ENCODE results near the gene ZG16B.

ZG16B gene

DNA sequence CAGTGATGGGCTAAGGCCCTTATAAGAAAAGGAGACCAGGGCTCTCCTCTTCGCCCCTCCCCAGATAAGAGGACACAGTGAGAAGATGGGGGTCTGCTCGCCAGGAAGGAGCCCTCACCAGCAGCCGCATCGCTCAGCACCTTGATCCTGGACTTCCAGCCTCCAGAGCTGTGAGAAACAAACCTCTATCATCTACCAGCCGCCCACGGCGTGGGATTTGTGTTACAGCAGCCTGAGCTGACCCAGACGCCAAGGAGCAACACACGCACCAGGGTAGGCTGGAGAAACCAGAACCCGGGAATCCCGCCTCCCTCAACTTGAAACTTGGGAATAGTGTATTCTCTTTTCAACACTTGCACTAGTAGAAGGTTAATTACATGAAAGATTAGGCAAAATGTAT lies 4.2 kb upstream of the ZG16B start:
- Histone ChIP-seq H3K36me3 (ENCODE audit: control insufficient read depth in 2 of 2, insufficient read depth in 2 of 2, low read length in 2 of 2) (no peaks in the 10 kb centered on the region), H3K4me3 (ENCODE audit: low read length in 2 of 2) (no peak overlapping the region), H3K27ac (ENCODE audit: low read length) (no peak overlapping the region), H3K9ac (ENCODE audit: low read length in 2 of 2) (no peak overlapping the region), H3K9me3 (ENCODE audit: control insufficient read depth in 2 of 2, low read length in 2 of 2) (no peaks in the 10 kb centered on the region), H3K4me1 (ENCODE audit: control insufficient read depth, insufficient read depth, low read length) (no peaks in the 10 kb centered on the region), H3K27me3 (ENCODE audit: control insufficient read depth in 1 of 2, insufficient read depth in 2 of 2, low read length in 2 of 2) (peaks cover 9 to 12% of the 10 kb centered on the region in 2 donors)

- no peaks in the 10 kb centered on the region for H3K4me1 ChIP-seq (ENCODE audit: control insufficient read depth, insufficient read depth, low read length)
- H3K27ac ChIP-seq (ENCODE audit: low read length): no peak overlapping the region
- no peaks in the 10 kb centered on the region for H3K9me3 ChIP-seq (ENCODE audit: control insufficient read depth in 2 of 2, low read length in 2 of 2)
- no peak overlapping the region for H3K4me3 ChIP-seq (ENCODE audit: low read length in 2 of 2)
- H3K36me3 ChIP-seq (ENCODE audit: control insufficient read depth in 2 of 2, insufficient read depth in 2 of 2, low read length in 2 of 2): no peaks in the 10 kb centered on the region
- H3K27me3 ChIP-seq (ENCODE audit: control insufficient read depth in 1 of 2, insufficient read depth in 2 of 2, low read length in 2 of 2): peaks cover 13 to 17% of the 10 kb centered on the region in 2 donors
- no peak overlapping the region for H3K9ac ChIP-seq (ENCODE audit: low read length in 2 of 2)
Measured at GRCh38 chr16:2826591-2827373, 3.3 kb upstream of the ZG16B start.

GRCh38 chr16:2827374-2827791 lies 2.7 kb upstream of the ZG16B start:
- Histone ChIP-seq H3K9me3 (ENCODE audit: control insufficient read depth in 2 of 2, low read length in 2 of 2) (no peaks in the 10 kb centered on the region), H3K36me3 (ENCODE audit: control insufficient read depth in 2 of 2, insufficient read depth in 2 of 2, low read length in 2 of 2) (no peaks in the 10 kb centered on the region), H3K4me3 (ENCODE audit: low read length in 2 of 2) (no peak overlapping the region), H3K9ac (ENCODE audit: low read length in 2 of 2) (no peak overlapping the region), H3K4me1 (ENCODE audit: control insufficient read depth, insufficient read depth, low read length) (no peaks in the 10 kb centered on the region), H3K27ac (ENCODE audit: low read length) (no peak overlapping the region), H3K27me3 (ENCODE audit: control insufficient read depth in 1 of 2, insufficient read depth in 2 of 2, low read length in 2 of 2) (peaks cover 16 to 17% of the 10 kb centered on the region in 2 donors)

DNA sequence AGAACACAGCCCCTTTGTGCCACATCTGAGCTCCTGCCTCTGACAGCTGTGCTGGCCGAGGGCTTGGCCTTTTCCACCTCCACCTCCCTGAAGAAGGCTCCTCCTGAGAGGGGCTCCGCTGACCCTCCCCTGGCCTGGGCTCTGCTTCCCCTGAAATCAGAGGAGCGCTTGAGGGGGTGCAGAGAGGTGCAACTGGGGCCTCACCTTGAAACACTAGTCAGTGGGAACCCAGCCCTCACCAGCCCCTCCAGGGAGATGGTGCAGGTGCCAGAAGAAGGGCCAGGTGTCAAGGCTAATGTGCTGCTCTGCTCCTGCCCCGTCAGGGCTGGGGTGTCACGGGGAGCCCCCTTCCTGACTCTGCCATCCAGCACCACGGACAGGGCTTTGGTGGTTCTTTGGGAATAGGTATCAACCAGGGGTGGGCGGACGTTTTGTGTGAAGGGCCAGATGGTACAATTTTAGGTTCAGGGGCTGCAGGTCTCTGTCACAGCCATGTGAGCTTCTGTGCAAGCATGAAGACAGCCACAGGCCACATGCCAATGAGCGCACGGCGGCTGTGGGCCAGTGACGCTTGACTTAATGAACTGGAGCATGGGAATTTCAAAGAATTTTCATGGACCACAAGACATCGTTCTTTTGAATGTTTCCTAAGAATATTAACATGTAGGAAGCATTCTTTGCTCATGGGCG lies 2.1 kb upstream of the ZG16B start:
- Histone ChIP-seq H3K9ac (ENCODE audit: low read length in 2 of 2) (no peak overlapping the region), H3K27me3 (ENCODE audit: control insufficient read depth in 1 of 2, insufficient read depth in 2 of 2, low read length in 2 of 2) (peaks cover 16 to 21% of the 10 kb centered on the region in 2 donors), H3K27ac (ENCODE audit: low read length) (no peak overlapping the region), H3K36me3 (ENCODE audit: control insufficient read depth in 2 of 2, insufficient read depth in 2 of 2, low read length in 2 of 2) (no peaks in the 10 kb centered on the region), H3K4me3 (ENCODE audit: low read length in 2 of 2) (no peak overlapping the region), H3K4me1 (ENCODE audit: control insufficient read depth, insufficient read depth, low read length) (no peaks in the 10 kb centered on the region), H3K9me3 (ENCODE audit: control insufficient read depth in 2 of 2, low read length in 2 of 2) (no peaks in the 10 kb centered on the region)

DNA sequence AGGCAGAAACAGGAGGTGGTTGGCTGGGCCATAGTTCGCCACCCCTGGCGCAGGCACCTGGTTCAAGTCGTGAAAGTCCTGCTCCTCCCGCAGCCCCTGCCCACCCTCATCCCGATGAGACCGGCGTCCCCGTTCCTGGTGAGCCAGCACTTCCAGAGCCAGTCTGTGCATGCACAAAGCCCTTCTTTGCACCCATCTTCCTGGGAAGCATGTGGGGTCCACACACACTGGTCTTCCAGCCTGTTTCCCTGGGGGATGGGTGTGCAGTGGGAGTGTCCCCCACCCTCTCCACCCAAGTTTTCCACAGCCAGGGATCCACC lies 1.6 kb upstream of the ZG16B start:
- Histone ChIP-seq H3K4me3 (ENCODE audit: low read length in 2 of 2) (no peak overlapping the region), H3K27ac (ENCODE audit: low read length) (no peak overlapping the region), H3K9me3 (ENCODE audit: control insufficient read depth in 2 of 2, low read length in 2 of 2) (no peaks in the 10 kb centered on the region), H3K27me3 (ENCODE audit: control insufficient read depth in 1 of 2, insufficient read depth in 2 of 2, low read length in 2 of 2) (peaks cover 16 to 21% of the 10 kb centered on the region in 2 donors), H3K4me1 (ENCODE audit: control insufficient read depth, insufficient read depth, low read length) (no peaks in the 10 kb centered on the region), H3K9ac (ENCODE audit: low read length in 2 of 2) (no peak overlapping the region), H3K36me3 (ENCODE audit: control insufficient read depth in 2 of 2, insufficient read depth in 2 of 2, low read length in 2 of 2) (no peaks in the 10 kb centered on the region)

GRCh38 chr16:2828876-2829430 lies 1.1 kb upstream of the ZG16B start:
- H3K4me1 ChIP-seq (ENCODE audit: control insufficient read depth, insufficient read depth, low read length): no peaks in the 10 kb centered on the region
- H3K9ac ChIP-seq (ENCODE audit: low read length in 2 of 2): no peak overlapping the region
- peaks cover 16 to 21% of the 10 kb centered on the region in 2 donors for H3K27me3 ChIP-seq (ENCODE audit: control insufficient read depth in 1 of 2, insufficient read depth in 2 of 2, low read length in 2 of 2)
- no peak overlapping the region for H3K4me3 ChIP-seq (ENCODE audit: low read length in 2 of 2)
- no peaks in the 10 kb centered on the region for H3K36me3 ChIP-seq (ENCODE audit: control insufficient read depth in 2 of 2, insufficient read depth in 2 of 2, low read length in 2 of 2)
- no peaks in the 10 kb centered on the region for H3K9me3 ChIP-seq (ENCODE audit: control insufficient read depth in 2 of 2, low read length in 2 of 2)
- no peak overlapping the region for H3K27ac ChIP-seq (ENCODE audit: low read length)

GRCh38 chr16:2830355-2830695 lies 222 bp downstream of the ZG16B start:
- Histone ChIP-seq H3K9me3 (ENCODE audit: control insufficient read depth in 2 of 2, low read length in 2 of 2) (no peaks in the 10 kb centered on the region), H3K27me3 (ENCODE audit: control insufficient read depth in 1 of 2, insufficient read depth in 2 of 2, low read length in 2 of 2) (peaks cover 16 to 21% of the 10 kb centered on the region in 2 donors), H3K27ac (ENCODE audit: low read length) (no peak overlapping the region), H3K4me3 (ENCODE audit: low read length in 2 of 2) (no peak overlapping the region), H3K9ac (ENCODE audit: low read length in 2 of 2) (no peak overlapping the region), H3K4me1 (ENCODE audit: control insufficient read depth, insufficient read depth, low read length) (no peaks in the 10 kb centered on the region), H3K36me3 (ENCODE audit: control insufficient read depth in 2 of 2, insufficient read depth in 2 of 2, low read length in 2 of 2) (no peaks in the 10 kb centered on the region)

DNA sequence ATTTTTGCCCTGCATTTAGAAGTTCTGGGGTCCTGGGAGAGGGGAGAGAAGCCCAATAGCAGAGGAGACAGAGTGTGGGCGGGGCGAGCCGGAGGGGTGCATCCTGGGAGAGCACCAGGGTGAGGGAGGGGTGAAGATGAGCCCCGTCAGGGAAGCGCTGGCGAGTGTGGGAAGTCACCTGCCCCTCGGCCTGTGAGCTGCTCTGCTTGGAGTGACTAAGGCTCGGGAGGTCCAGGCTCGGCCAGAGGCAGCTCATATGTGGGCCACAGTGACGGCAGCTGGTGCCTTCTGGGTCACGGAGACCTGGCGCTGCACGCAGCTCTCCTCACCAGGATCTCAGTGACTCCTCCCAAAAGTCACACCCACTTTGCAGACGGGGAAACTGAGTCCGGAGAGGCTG lies 1.1 kb downstream of the ZG16B start:
- no peak overlapping the region for H3K9ac ChIP-seq (ENCODE audit: low read length in 2 of 2)
- H3K27ac ChIP-seq (ENCODE audit: low read length): no peak overlapping the region
- peaks cover 19 to 26% of the 10 kb centered on the region in 2 donors for H3K27me3 ChIP-seq (ENCODE audit: control insufficient read depth in 1 of 2, insufficient read depth in 2 of 2, low read length in 2 of 2)
- H3K4me3 ChIP-seq (ENCODE audit: low read length in 2 of 2): no peak overlapping the region
- H3K4me1 ChIP-seq (ENCODE audit: control insufficient read depth, insufficient read depth, low read length): no peaks in the 10 kb centered on the region
- no peaks in the 10 kb centered on the region for H3K36me3 ChIP-seq (ENCODE audit: control insufficient read depth in 2 of 2, insufficient read depth in 2 of 2, low read length in 2 of 2)
- H3K9me3 ChIP-seq (ENCODE audit: control insufficient read depth in 2 of 2, low read length in 2 of 2): no peaks in the 10 kb centered on the region

DNA sequence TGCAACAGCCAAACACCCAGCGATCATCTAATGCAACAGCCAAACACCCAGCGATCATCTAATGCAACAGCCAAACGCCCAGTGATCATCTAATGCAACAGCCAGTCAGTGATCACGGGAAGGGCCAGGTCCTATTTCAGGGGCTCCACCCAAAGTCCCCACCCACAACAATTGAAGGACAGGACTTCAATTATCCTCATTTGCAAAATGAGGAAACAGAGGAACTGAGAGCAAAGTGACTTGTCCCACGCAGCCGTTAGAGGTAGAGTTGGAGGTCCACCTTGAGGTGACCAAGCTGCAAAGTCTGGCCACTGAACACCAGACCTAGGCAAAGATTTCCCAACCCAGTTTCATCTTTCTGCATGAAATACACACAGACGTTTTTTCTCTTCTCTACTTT lies 3.7 kb downstream of the ZG16B start:
- H3K9ac ChIP-seq (ENCODE audit: low read length in 2 of 2): no peak overlapping the region
- H3K36me3 ChIP-seq (ENCODE audit: control insufficient read depth in 2 of 2, insufficient read depth in 2 of 2, low read length in 2 of 2): no peaks in the 10 kb centered on the region
- no peak overlapping the region for H3K27ac ChIP-seq (ENCODE audit: low read length)
- H3K4me1 ChIP-seq (ENCODE audit: control insufficient read depth, insufficient read depth, low read length): no peaks in the 10 kb centered on the region
- no peaks in the 10 kb centered on the region for H3K9me3 ChIP-seq (ENCODE audit: control insufficient read depth in 2 of 2, low read length in 2 of 2)
- H3K4me3 ChIP-seq (ENCODE audit: low read length in 2 of 2): no peak overlapping the region
- peaks cover 28 to 37% of the 10 kb centered on the region in 2 donors for H3K27me3 ChIP-seq (ENCODE audit: control insufficient read depth in 1 of 2, insufficient read depth in 2 of 2, low read length in 2 of 2)

DNA sequence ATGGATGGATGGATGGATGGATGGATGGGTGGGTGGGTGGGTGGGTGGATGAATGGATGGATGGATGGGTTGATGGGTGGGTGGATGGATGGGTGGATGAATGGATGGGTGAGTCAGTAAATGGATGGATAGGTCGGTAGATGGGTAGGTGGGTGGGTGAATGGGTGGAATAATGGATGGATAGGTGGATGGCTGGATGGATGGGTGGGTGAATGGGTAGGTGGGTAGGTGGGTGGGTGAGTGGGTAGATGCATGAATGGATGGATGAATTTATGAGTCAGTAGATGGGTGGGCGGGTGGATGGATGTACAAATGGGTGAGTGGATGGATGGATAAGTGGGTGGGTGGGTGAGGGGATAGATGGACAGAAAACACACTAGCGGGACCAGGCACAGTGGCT lies 4.9 kb downstream of the ZG16B start:
- H3K9ac ChIP-seq (ENCODE audit: low read length in 2 of 2): no peak overlapping the region
- H3K9me3 ChIP-seq (ENCODE audit: control insufficient read depth in 2 of 2, low read length in 2 of 2): no peaks in the 10 kb centered on the region
- peaks cover 27 to 37% of the 10 kb centered on the region in 2 donors for H3K27me3 ChIP-seq (ENCODE audit: control insufficient read depth in 1 of 2, insufficient read depth in 2 of 2, low read length in 2 of 2)
- H3K4me1 ChIP-seq (ENCODE audit: control insufficient read depth, insufficient read depth, low read length): peaks cover 2% of the 10 kb centered on the region
- no peak overlapping the region for H3K4me3 ChIP-seq (ENCODE audit: low read length in 2 of 2)
- H3K27ac ChIP-seq (ENCODE audit: low read length): no peak overlapping the region
- no peaks in the 10 kb centered on the region for H3K36me3 ChIP-seq (ENCODE audit: control insufficient read depth in 2 of 2, insufficient read depth in 2 of 2, low read length in 2 of 2)

Data from stomach smooth muscle (tissue), 2 donors.